HG02763 (cell line): ENCODE measurements around the gene ZNF831.

Experiments used
- ATAC-seq: cut with Tn5 transposase; IDR thresholded peaks from one replicate; pipeline ENCODE4 v1.9.1; 2021; ENCODE audit warnings: mild to moderate bottlenecking, moderate library complexity; ENCODE audit not compliant: unreplicated experiment

The ZNF831 gene

GRCh38 chr20:59177266-59178250, 13.9 kb downstream of the ZNF831 start:
- no peak for ATAC-seq

DNA sequence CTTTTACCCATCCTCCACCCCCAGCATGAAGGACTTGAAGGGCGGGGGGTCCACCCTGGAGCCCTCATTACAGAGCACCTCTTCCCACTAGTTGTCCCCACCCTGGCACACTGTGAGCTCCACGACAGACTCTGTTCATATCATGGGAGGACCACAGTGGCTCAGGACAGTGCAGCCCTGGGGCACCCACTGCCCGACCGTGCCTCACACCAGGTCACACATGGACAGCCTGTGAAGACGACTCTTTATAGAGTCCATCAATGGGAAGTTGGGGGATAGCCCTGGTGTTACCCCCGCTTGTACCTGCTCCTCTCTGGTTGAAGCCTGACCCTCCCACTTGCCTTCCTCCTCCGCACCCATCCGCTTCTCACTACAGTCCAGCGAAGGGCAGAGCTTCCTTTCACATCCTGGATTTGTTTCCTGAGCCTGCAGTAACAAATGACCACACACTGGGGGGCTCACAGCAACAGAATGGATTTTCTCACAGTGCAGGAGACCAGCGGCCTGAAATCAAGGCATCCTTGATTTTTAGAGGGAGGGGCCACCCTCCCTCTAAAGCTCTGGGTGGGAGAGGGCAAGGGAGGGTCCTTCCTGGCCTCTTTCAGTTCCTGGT, 15.5 kb downstream of the ZNF831 start:
- no peak for ATAC-seq

DNA sequence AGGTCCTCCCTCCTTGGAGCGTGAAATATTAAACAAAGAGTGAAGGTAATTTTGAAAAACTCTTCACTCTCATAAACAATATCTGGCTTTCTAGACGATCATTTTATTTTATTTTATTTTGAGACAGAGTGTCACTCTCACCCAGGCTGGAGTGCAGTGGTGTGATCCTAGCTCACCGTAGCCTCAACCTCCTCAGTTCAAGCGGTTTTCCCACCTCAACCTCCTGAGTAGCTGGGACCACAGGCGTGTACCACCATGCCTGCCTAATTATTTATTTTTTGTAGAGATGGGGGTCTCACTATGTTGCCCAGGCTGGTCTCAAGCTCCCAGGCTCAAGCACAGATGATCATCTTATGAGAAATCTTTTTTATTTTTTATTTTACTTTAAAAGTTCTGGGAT, 16.4 kb downstream of the ZNF831 start:
- ATAC-seq = no peak

GRCh38 chr20:59181936-59182335, 18.3 kb downstream of the ZNF831 start:
- ATAC-seq = no peak

GRCh38 chr20:59182401-59183044, 18.9 kb downstream of the ZNF831 start:
- ATAC-seq = no peak

- ATAC-seq = no peak
These were observed 20.1 kb downstream of the ZNF831 start for GRCh38 chr20:59183751-59184150.

- ATAC-seq = no peak
These were observed 21.3 kb downstream of the ZNF831 start for GRCh38 chr20:59184880-59185447.

- no peak for ATAC-seq
These were observed 22.2 kb downstream of the ZNF831 start for GRCh38 chr20:59185809-59186208.

DNA sequence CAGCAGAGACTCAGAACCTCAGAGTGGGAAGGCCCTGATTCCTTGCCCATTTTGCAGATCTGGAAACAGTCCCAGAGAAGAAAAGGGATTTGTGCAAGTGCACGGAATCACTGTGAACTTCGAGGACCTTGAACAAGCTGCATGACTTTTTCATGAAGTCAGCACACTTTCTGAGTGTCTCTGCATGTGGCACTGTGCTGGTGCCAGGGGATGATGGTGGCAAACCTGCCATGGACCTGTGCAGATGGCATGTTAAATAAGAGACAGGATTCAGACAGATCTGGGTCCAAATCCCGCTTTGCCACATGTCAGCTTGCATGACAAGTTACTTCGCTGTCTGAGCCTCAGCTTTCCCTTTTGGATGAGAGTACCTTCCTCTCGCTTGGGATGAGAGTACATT, 26.8 kb downstream of the ZNF831 start:
- ATAC-seq = no peak

GRCh38 chr20:59191036-59191755, 27.6 kb downstream of the ZNF831 start:
- ATAC-seq = no peak

DNA sequence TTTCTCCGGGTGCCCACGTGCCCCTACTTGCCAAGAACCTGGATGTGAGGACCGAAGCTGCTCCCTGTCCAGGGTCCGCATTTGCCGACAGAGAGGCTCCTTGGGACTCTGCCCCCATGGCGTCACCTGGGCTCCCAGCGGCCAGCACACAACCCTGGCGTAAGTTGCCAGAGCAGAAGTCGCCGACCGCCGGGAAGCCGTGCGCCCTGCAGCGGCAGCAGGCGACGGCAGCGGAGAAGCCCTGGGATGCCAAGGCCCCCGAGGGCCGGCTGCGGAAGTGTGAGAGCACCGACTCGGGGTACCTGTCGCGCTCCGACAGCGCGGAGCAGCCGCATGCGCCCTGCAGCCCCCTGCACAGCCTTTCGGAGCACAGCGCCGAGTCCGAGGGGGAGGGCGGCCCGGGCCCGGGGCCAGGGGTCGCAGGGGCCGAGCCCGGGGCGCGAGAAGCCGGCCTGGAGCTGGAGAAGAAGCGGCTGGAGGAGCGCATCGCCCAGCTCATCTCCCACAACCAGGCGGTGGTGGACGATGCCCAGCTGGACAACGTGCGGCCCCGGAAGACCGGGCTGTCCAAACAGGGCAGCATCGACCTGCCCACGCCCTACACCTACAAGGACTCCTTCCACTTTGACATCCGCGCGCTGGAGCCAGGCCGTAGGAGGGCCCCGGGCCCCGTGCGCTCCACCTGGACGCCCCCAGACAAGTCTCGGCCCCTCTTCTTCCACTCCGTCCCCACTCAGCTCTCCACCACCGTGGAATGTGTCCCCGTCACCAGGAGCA, 28.3 kb downstream of the ZNF831 start:
- no peak for ATAC-seq

GRCh38 chr20:59192533-59192896, 28.9 kb downstream of the ZNF831 start:
- no peak for ATAC-seq

- ATAC-seq = no peak
These were observed 29.7 kb downstream of the ZNF831 start for GRCh38 chr20:59193325-59193724.

- ATAC-seq = no peak
These were observed 30.7 kb downstream of the ZNF831 start for GRCh38 chr20:59194023-59194935.

DNA sequence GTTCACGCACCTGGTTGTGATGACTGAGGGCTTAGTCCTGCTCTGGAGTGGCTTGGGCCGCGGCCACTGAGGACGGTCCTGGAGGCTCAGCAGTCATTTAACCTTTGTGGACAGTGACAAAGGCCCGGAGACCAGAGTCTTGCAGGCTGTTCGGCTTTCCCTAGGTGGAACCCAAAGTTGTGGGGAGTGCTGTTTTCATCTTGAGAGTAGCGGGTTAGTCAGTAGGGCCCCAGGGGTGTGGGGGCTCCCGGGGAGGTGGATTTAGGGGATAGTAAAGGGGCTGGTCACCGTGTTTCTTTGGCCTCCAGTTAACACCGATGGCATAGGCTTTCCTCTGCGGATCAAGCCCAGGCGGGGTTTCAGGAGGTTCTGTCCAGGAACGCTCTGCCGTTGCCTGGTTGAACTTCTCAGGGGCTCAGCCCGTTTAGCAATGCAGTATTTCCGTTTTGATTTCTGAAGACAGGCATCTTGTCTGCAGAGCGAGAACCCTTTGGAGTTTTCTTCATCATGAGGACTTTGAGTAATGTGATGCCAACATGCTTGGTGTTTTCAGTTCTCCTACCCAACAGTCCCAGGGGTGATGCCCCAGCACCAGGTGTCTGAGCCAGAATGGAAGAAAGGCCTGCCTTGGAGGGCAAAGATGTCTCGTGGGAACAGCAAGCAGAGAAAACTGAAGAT, 31.8 kb downstream of the ZNF831 start:
- ATAC-seq = no peak

GRCh38 chr20:59204165-59204894, 40.7 kb downstream of the ZNF831 start:
- ATAC-seq = no peak

DNA sequence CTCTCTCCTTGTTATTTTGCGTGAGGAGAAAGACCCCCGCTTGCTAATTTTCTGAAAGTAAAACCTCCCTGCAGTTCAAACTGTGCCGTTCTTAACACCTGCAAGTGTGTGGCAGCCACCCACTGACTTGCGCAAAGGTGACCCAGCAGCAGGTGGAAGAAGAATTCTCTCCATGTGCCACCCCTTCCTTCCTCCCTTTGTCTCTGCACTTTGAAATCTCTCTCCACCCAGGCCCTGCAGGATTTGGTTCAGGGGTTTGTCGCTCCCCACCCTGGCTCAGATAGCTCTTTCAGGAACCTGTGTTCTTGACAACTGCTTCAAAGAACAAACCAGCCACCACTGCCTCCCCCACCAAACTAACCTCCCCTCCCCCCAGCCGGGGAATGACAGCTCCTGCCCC, 41.4 kb downstream of the ZNF831 start:
- no peak for ATAC-seq

- ATAC-seq = no peak
These were observed 43.6 kb downstream of the ZNF831 start for GRCh38 chr20:59207235-59207634.
